Endothelial cell of umbilical vein (primary cell): ENCODE measurements around the gene MRTO4. TPM values are rescaled to one million over a fixed set of nuclear protein-coding genes. Genes with fewer than 3 reads are reported as not detected.
A peak's percentile ranks its signal among the peaks of the same experiment; 100 is the strongest.

Source experiments
- BruUV-seq: library from RNA; stranded (reverse); fragments of 400-500 nt; replicated peaks from 2 replicates; lab custom pipeline; 2021; lab: Mats Ljungman, UMichigan
- CTCF ChIA-PET: fragments of 300-600, 350-600 bp; sonication (Branson Sonifier 250); formaldehyde crosslinking; loops from one replicate; lab custom pipeline; 2021; ENCODE audit warnings: antibody characterized with exemption, inconsistent platforms; lab: Charles Lee
- POLR2A ChIA-PET: fragments of 300-600, 350-600 bp; sonication (Branson Sonifier 250); formaldehyde crosslinking; loops from one replicate; lab custom pipeline; 2021; ENCODE audit warnings: antibody characterized with exemption, inconsistent platforms; lab: Charles Lee
- DNase-seq: peaks from one replicate; pipeline ENCODE4 v3.0.0-alpha.2; 2011; ENCODE audit warnings: low read depth, low spot score
- FAIRE-seq: peaks from 2 replicates; lab custom pipeline; 2011; peaks lifted over from hg19 to GRCh38; lab: Jason Lieb, UNC
- H2AFZ ChIP-seq: 2 replicates; pipeline ENCODE4 v1.6.0; 2012; ENCODE audit warnings: low read depth, low read length, control low read depth, inconsistent platforms
- H3K27ac ChIP-seq: 2 replicates; pipeline ENCODE4 v1.5.1; 2011; ENCODE audit warnings: low read depth, mild to moderate bottlenecking, control low read depth, low read length, moderate library complexity; ENCODE audit not compliant: insufficient read depth
- H3K27me3 ChIP-seq, 2 experiments: 2 replicates each; pipeline versions ENCODE4 v1.6.0 to v1.6.1; 2011; ENCODE audit warnings: low read length in 2 of 2, mixed read lengths in 1 of 2; ENCODE audit not compliant: control insufficient read depth in 2 of 2, insufficient read depth in 2 of 2
- H3K36me3 ChIP-seq, 2 experiments: 2 replicates in 1 of 2; 3 replicates in 1 of 2; pipeline ENCODE4 v1.5.1; 2011; ENCODE audit warnings: low read length in 2 of 2, mild to moderate bottlenecking in 1 of 2, moderate library complexity in 1 of 2; ENCODE audit not compliant: control insufficient read depth in 2 of 2, insufficient read depth in 2 of 2; ENCODE audit errors: extremely low read depth in 1 of 2
- H3K4me1 ChIP-seq: 3 replicates; pipeline ENCODE4 v1.5.1; 2011; ENCODE audit warnings: mild to moderate bottlenecking, low read length; ENCODE audit not compliant: control insufficient read depth, insufficient read depth; ENCODE audit errors: extremely low read depth
- H3K4me2 ChIP-seq: 2 replicates; pipeline ENCODE4 v1.6.1; 2011; ENCODE audit warnings: low read length, control low read depth, mixed read lengths; ENCODE audit not compliant: insufficient read depth
- H3K4me3 ChIP-seq, 3 experiments: fragments of 200-600 bp in 1 of 3; sonication (generic), shearing (Covaris generic) in 1 of 3; replicated peaks in 1 of 3; 2 replicates each; pipeline ENCODE4 v1.5.1; 2011 to 2016; ENCODE audit warnings: control low read depth in 3 of 3, low read length in 3 of 3, mild to moderate bottlenecking in 2 of 3, inconsistent platforms in 1 of 3, low read depth in 1 of 3, moderate library complexity in 1 of 3; ENCODE audit not compliant: insufficient read depth in 1 of 3
- H3K79me2 ChIP-seq: 2 replicates; pipeline ENCODE4 v1.6.0; 2012; ENCODE audit warnings: low read length, inconsistent platforms; ENCODE audit not compliant: control insufficient read depth, insufficient read depth
- H3K9ac ChIP-seq: replicated peaks from 2 replicates; pipeline ENCODE3; 2011; ENCODE audit warnings: low read length, control low read depth; ENCODE audit not compliant: insufficient read depth; ENCODE audit errors: extremely low read depth
- H3K9me1 ChIP-seq: replicated peaks from 3 replicates; pipeline ENCODE4 v1.6.0; 2011; ENCODE audit warnings: mild to moderate bottlenecking, low read length; ENCODE audit not compliant: control insufficient read depth, insufficient read depth; ENCODE audit errors: extremely low read depth
- H3K9me3 ChIP-seq: replicated peaks from 2 replicates; pipeline ENCODE4 v1.5.1; 2012; ENCODE audit warnings: low read length, inconsistent platforms; ENCODE audit not compliant: control insufficient read depth, insufficient read depth
- H4K20me1 ChIP-seq: replicated peaks from 2 replicates; pipeline ENCODE3; 2011; ENCODE audit warnings: mild to moderate bottlenecking, low read length; ENCODE audit not compliant: control insufficient read depth, insufficient read depth; ENCODE audit errors: extremely low read depth
- EZH2 ChIP-seq: IDR thresholded peaks from 2 replicates; pipeline ENCODE4 v1.6.1; 2012; ENCODE audit warnings: borderline replicate concordance, low read depth, mild to moderate bottlenecking, moderate library complexity, low read length, inconsistent platforms; ENCODE audit not compliant: severe bottlenecking
- FOS ChIP-seq: IDR thresholded peaks from 2 replicates; pipeline ENCODE4 v1.6.1; 2011; ENCODE audit warnings: mild to moderate bottlenecking, low read length, moderate library complexity, borderline replicate concordance; ENCODE audit not compliant: insufficient read depth
- GATA2 ChIP-seq: IDR thresholded peaks from 2 replicates; pipeline ENCODE4 v1.7.0; 2011; ENCODE audit warnings: low read depth, mild to moderate bottlenecking, moderate library complexity, mixed read lengths, low read length; ENCODE audit not compliant: insufficient read length, insufficient read depth
- JUN ChIP-seq: IDR thresholded peaks from 2 replicates; pipeline ENCODE4 v1.6.1; 2011; ENCODE audit warnings: borderline replicate concordance, low read depth; ENCODE audit not compliant: insufficient read length, insufficient read depth
- MYC ChIP-seq: IDR thresholded peaks from one replicate; pipeline ENCODE4 v1.6.1; 2011; ENCODE audit warnings: mild to moderate bottlenecking, low read depth, low read length
- POLR2A ChIP-seq: IDR thresholded peaks from 2 replicates; pipeline ENCODE4 v1.6.1; 2012; ENCODE audit warnings: low read depth, mild to moderate bottlenecking, control low read depth, low read length
- POLR2AphosphoS5 ChIP-seq: IDR thresholded peaks from 2 replicates; pipeline ENCODE4 v1.6.1; 2012; ENCODE audit warnings: low read depth, mild to moderate bottlenecking, control low read depth, low read length, moderate library complexity; ENCODE audit not compliant: insufficient read depth
- dilution Hi-C: fragments of 300-500 bp; cut with MboI; formaldehyde crosslinking; loops from one replicate; pipeline ENCODE4 v1.15.0; 2019; ENCODE audit warnings: low sequenced_read_pairs; ENCODE audit not compliant: extremely low pct_ligation_motif_present
- intact Hi-C: fragments of 100-400 bp; cut with micrococcal nuclease; formaldehyde crosslinking; loops from one replicate; pipeline ENCODE4 v1.10.0; 2022
- polyA plus RNA-seq, 4 experiments: library from polyadenylated mRNA; depleted of rRNA in 3 of 4; stranded (reverse) in 3 of 4; unstranded in 1 of 4; fragments of >200 nt; gene quantifications; 2 replicates each; pipeline versions ENCODE4 v1.2.1 to v1.2.3, GENCODE V29; 2011 to 2012; ENCODE audit warnings: missing spikeins in 1 of 4
- small RNA-seq: library from RNA; depleted of rRNA; stranded (forward); fragments of <200 nt; gene quantifications from one replicate; pipeline ENCODE3, GENCODE V24; 2012; ENCODE audit warnings: low replicate concordance, low read depth; ENCODE audit not compliant: insufficient read depth, insufficient read length
- total RNA-seq: library from RNA; stranded (reverse); gene quantifications from 2 replicates; pipeline ENCODE4 v1.2.3, GENCODE V29; 2021
- TF ChIP-seq, protein P1 (sequence below), 2 donors: IDR thresholded peaks; 1 replicate in 1 of 2; 2 replicates in 1 of 2; pipeline ENCODE4 v1.5.1; 2011; ENCODE audit warnings: low read length in 2 of 2, mild to moderate bottlenecking in 2 of 2, moderate library complexity in 2 of 2, control low read depth in 1 of 2, inconsistent platforms in 1 of 2, low read depth in 1 of 2; ENCODE audit not compliant: insufficient read depth in 1 of 2; ENCODE audit errors: extremely low read depth in 1 of 2
- TF ChIP-seq, protein P2 (sequence below): IDR thresholded peaks from 2 replicates; pipeline ENCODE4 v1.6.1; 2011; ENCODE audit not compliant: insufficient read depth, insufficient read length

Gene MRTO4
- total and polyA plus RNA-seq, 2 donors (not counting 3 experiments of a cell fraction or from before 2014, with no cell fraction given), result 33.6 to 49.4 TPM

DNA sequence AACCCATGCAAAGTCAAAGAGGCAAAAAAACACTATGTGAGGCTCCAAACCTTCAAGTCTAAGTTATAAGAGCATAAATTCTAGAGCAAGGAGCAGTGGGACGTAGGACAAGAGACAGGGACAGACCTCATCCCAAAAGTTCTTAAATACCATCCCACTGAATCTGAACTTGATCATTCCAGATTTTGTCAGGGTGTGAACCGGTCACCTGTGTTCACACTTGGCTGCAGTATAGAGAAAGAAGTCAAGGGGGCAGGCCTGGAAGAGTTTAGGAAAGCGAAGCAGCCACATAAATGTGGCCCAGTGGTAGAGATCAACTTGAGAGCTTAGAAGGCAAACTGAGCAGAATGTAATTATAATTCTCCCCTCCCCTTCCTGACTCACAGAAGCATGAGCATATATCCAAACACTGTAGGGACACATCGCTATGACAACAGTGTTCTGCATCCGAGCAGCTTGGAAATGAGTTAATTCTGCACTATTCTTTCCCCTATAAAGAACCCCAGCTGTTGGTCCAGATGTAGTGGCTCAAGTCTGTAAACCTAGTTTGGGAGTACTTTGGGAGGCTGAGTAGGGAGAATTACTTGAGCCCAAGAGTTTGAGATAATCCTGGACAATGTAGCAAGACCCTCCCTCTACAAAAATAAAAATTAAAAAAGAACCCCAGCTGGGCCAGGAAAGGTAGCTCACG is 57.7 kb downstream of the MRTO4 start:
- Histone ChIP-seq H3K79me2 (peaks cover 12% of the 10 kb centered on the region), H3K4me1 (peaks cover 13% of the 10 kb centered on the region), H3K36me3 (peaks cover 8 to 18% of the 10 kb centered on the region in 2 experiments), H3K27ac (no peak overlapping the region), H3K27me3 (no peaks in the 10 kb centered on the region), H3K4me2 (no peak overlapping the region), H3K4me3 (no peak overlapping the region), H3K9ac (no peak overlapping the region), H2AFZ (no peak overlapping the region), H3K9me1 (no peaks in the 10 kb centered on the region), H3K9me3 (no peaks in the 10 kb centered on the region), H4K20me1 (no peaks in the 10 kb centered on the region)
- dilution Hi-C loops, result no loop called here
- no TSS peak for BruUV-seq
- DNase-seq (no peak), FAIRE-seq (peak; percentile 56)
- CTCF ChIA-PET, result no interaction called here
- TF ChIP-seq, protein P1, sequence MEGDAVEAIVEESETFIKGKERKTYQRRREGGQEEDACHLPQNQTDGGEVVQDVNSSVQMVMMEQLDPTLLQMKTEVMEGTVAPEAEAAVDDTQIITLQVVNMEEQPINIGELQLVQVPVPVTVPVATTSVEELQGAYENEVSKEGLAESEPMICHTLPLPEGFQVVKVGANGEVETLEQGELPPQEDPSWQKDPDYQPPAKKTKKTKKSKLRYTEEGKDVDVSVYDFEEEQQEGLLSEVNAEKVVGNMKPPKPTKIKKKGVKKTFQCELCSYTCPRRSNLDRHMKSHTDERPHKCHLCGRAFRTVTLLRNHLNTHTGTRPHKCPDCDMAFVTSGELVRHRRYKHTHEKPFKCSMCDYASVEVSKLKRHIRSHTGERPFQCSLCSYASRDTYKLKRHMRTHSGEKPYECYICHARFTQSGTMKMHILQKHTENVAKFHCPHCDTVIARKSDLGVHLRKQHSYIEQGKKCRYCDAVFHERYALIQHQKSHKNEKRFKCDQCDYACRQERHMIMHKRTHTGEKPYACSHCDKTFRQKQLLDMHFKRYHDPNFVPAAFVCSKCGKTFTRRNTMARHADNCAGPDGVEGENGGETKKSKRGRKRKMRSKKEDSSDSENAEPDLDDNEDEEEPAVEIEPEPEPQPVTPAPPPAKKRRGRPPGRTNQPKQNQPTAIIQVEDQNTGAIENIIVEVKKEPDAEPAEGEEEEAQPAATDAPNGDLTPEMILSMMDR (IDR thresholded peaks at IDR 0.05; ENCODE audit: extremely low read depth in 1 of 2, insufficient read depth in 1 of 2, low read depth in 1 of 2, low read length in 2 of 2), result no peak
- TF ChIP-seq FOS (no peak), GATA2 (no peak), MYC (no peak), POLR2AphosphoS5 (no peak), JUN (no peak), POLR2A (no peak), EZH2 (no peak)
- TF ChIP-seq, protein P2, sequence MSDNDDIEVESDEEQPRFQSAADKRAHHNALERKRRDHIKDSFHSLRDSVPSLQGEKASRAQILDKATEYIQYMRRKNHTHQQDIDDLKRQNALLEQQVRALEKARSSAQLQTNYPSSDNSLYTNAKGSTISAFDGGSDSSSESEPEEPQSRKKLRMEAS, result no peak
- intact Hi-C loops, result no loop called here
- POLR2A ChIA-PET, result no interaction called here

Small RNA genes lying within 50 kb of the gene (small RNA-seq; reads per million reads assigned to genes)
- gene RNU6-1099P, result not detected

Other genes starting within 250 kb of the MRTO4 start
- gene UBR4, start 41.5 kb upstream of the MRTO4 start, total RNA-seq, result 146 and 150 TPM in 2 replicates
- 125 and 128 TPM in 2 replicates for gene UBR4, start 41.5 kb upstream of the MRTO4 start, polyA plus RNA-seq
- 77.5 and 84.8 TPM in 2 replicates for gene EMC1, start 281 bp upstream of the MRTO4 start, total RNA-seq
- 164 and 169 TPM in 2 replicates for gene EMC1, start 281 bp upstream of the MRTO4 start, polyA plus RNA-seq
- 0.49 and 0.85 TPM in 2 replicates for gene AKR7A3, start 37.0 kb downstream of the MRTO4 start, total RNA-seq
- 0.50 and 0.51 TPM in 2 replicates for gene AKR7A3, start 37.0 kb downstream of the MRTO4 start, polyA plus RNA-seq
- 45.2 and 48.0 TPM in 2 replicates for gene AKR7A2, start 60.3 kb downstream of the MRTO4 start, total RNA-seq
- gene AKR7A2, start 60.3 kb downstream of the MRTO4 start, polyA plus RNA-seq, result 69.9 and 70.7 TPM in 2 replicates
- 15.3 and 17.6 TPM in 2 replicates for gene SLC66A1, start 60.5 kb downstream of the MRTO4 start, total RNA-seq
- gene SLC66A1, start 60.5 kb downstream of the MRTO4 start, polyA plus RNA-seq, result 32.6 and 42.1 TPM in 2 replicates
- gene CAPZB, start 233.7 kb downstream of the MRTO4 start, total RNA-seq, result 339 and 347 TPM in 2 replicates
- 145 and 196 TPM in 2 replicates for gene CAPZB, start 233.7 kb downstream of the MRTO4 start, polyA plus RNA-seq